ENCODE data around the gene ING4. TPM values are rescaled to one million over a fixed set of nuclear protein-coding genes. Genes with fewer than 3 reads are reported as not detected.

The ING4 gene
- total RNA-seq, 1 experiment from 2014 or later, result 23.0 TPM

- CTCF ChIA-PET, result interaction anchor here (0.8 to 3.3 kb wide), 6 partner anchors 12 to 97 kb away, joined by 4 to 20 read pairs (median 6); partner anchors contain the start of gene ZNF384
- H3K36me3 Mint-ChIP-seq, result peaks cover 50% of the 10 kb centered on the region
- H3K4me3 Mint-ChIP-seq, result no peak overlapping the region
- no peaks in the 10 kb centered on the region for H3K9me3 Mint-ChIP-seq
- ATAC-seq (peak; percentile 26), DNase-seq (ENCODE audit: low spot score) (peak; percentile 22)
- H3K27me3 Mint-ChIP-seq (ENCODE audit: low read depth), result no peaks in the 10 kb centered on the region; the same call in 1 of the 2 replicates
- POLR2A ChIA-PET, result interaction anchor here (0.6 to 1.0 kb wide), 2 partner anchors 21 to 119 kb away, joined by 3 to 5 read pairs; partner anchors contain the start of gene ZNF384
- TF ChIP-seq E2F1 (CRISPR knock-in tag; IDR thresholded peaks at IDR 0.05) (no peak), ATF1 (CRISPR knock-in tag; IDR thresholded peaks at IDR 0.05) (no peak)
- no peaks in the 10 kb centered on the region; the same call in 1 of the 2 replicates for H3K4me1 Mint-ChIP-seq
- no peak overlapping the region for H3K27ac Mint-ChIP-seq
Observed at GRCh38 chr12:6667559-6668210, 4.8 kb upstream of the ING4 start.

- Mint-ChIP-seq H3K4me1 (peaks cover 6% of the 10 kb centered on the region), H3K27ac (no peak overlapping the region; the same call in 1 of the 2 replicates), H3K27me3 (ENCODE audit: low read depth) (no peaks in the 10 kb centered on the region; the same call in 1 of the 2 replicates), H3K36me3 (peaks cover 35% of the 10 kb centered on the region), H3K9me3 (no peaks in the 10 kb centered on the region), H3K4me3 (no peak overlapping the region)
- CTCF ChIA-PET, result interaction anchor here (1.0 to 1.7 kb wide), 5 partner anchors 14 to 96 kb away, joined by 3 to 7 read pairs (median 5); partner anchors contain the start of gene ZNF384
- POLR2A ChIA-PET, result no interaction called here
- ATAC-seq (no peak), DNase-seq (ENCODE audit: low spot score) (no peak)
- TF ChIP-seq ERG (CRISPR knock-in tag; IDR thresholded peaks at IDR 0.05) (no peak), FOXP1 (CRISPR knock-in tag; IDR thresholded peaks at IDR 0.05; ENCODE audit: borderline replicate concordance) (no peak), GABPB1 (CRISPR knock-in tag; IDR thresholded peaks at IDR 0.05) (no peak), SP1 (CRISPR knock-in tag; conservative IDR thresholded peaks at IDR 0.05) (no peak), SMAD4 (CRISPR knock-in tag; IDR thresholded peaks at IDR 0.05) (no peak), IRF1 (CRISPR knock-in tag; IDR thresholded peaks at IDR 0.05) (no peak), ZNF423 (CRISPR knock-in tag; IDR thresholded peaks at IDR 0.05) (no peak), MAX (CRISPR knock-in tag; IDR thresholded peaks at IDR 0.05) (no peak), ZNF396 (CRISPR knock-in tag; IDR thresholded peaks at IDR 0.05; ENCODE audit: borderline replicate concordance) (no peak), ZMAT4 (CRISPR knock-in tag; IDR thresholded peaks at IDR 0.05) (no peak), HMGA2 (CRISPR knock-in tag; IDR thresholded peaks at IDR 0.05) (no peak), ZNF121 (CRISPR knock-in tag; IDR thresholded peaks at IDR 0.05) (no peak), NR2C2 (CRISPR knock-in tag; IDR thresholded peaks at IDR 0.05) (no peak), RELA (CRISPR knock-in tag; IDR thresholded peaks at IDR 0.05; ENCODE audit: borderline replicate concordance) (no peak), MYBL2 (CRISPR knock-in tag; IDR thresholded peaks at IDR 0.05) (no peak)
Observed at GRCh38 chr12:6666211-6666610, 3.3 kb upstream of the ING4 start.

- no peak overlapping the region for H3K27ac Mint-ChIP-seq
- peaks cover 22% of the 10 kb centered on the region for H3K36me3 Mint-ChIP-seq
- POLR2A ChIA-PET, result no interaction called here
- no peak for ATAC-seq
- H3K9me3 Mint-ChIP-seq, result no peaks in the 10 kb centered on the region
- DNase-seq (ENCODE audit: low spot score), result no peak
- H3K27me3 Mint-ChIP-seq (ENCODE audit: low read depth), result no peaks in the 10 kb centered on the region; the same call in 1 of the 2 replicates
- CTCF ChIA-PET, result interaction anchor here (0.6 to 1.8 kb wide), 6 partner anchors 20 to 217 kb away, joined by 3 to 9 read pairs (median 4); partner anchors contain the start of gene ZNF384
- H3K4me3 Mint-ChIP-seq, result no peak overlapping the region
- peaks cover 6% of the 10 kb centered on the region for H3K4me1 Mint-ChIP-seq
- TF ChIP-seq IRF2 (CRISPR knock-in tag; IDR thresholded peaks at IDR 0.05; ENCODE audit: borderline replicate concordance, low read depth) (no peak), NR3C1 (CRISPR knock-in tag; conservative IDR thresholded peaks at IDR 0.05; ENCODE audit: low read depth) (no peak), ZNF263 (CRISPR knock-in tag; IDR thresholded peaks at IDR 0.05; ENCODE audit: low read depth) (no peak), ZNF671 (CRISPR knock-in tag; IDR thresholded peaks at IDR 0.05) (no peak), CTCF (IDR thresholded peaks at IDR 0.05) (no peak), OVOL2 (CRISPR knock-in tag; IDR thresholded peaks at IDR 0.05; ENCODE audit: borderline replicate concordance) (no peak), AFF4 (CRISPR knock-in tag; IDR thresholded peaks at IDR 0.05; ENCODE audit: borderline replicate concordance) (no peak)
Observed at GRCh38 chr12:6664902-6665301, 2.0 kb upstream of the ING4 start.
